Measurements from ENCODE around the gene DMD.
"Not testable (repeated sequence)": the region's sequence is repeated elsewhere in the genome, so short reads cannot be mapped to it uniquely, and the experiment has no call there.

Gene DMD

DNA sequence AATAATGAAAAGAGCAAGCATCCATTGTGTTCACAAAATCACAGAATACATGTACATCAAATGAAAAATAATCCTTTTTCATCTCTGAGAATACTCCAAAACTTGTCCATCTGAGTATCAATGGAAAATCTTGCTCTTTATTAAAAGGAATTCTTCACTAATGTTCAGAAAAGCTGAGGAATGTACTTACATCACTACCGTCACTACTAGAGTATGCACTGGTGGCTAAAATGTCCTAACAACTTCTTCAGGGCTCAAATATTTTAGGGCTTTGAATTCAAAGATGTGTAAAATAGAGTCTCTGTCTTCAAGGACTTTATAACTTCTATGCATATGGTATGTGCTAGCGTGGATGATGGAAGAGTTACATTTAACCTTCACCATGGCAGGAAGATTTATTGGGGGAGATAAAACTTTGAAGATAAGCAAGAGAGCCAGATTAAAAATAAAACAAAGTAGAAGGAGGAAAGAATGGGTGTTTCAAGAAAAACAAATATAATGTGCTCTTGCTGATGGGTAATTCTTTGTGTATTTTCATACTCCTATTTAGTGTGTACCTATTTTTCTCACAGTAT is 55.1 kb downstream of the DMD start:
- no peak for DNase-seq (ENCODE audit: low read depth in 1 of 2, low spot score in 1 of 2)

DNA sequence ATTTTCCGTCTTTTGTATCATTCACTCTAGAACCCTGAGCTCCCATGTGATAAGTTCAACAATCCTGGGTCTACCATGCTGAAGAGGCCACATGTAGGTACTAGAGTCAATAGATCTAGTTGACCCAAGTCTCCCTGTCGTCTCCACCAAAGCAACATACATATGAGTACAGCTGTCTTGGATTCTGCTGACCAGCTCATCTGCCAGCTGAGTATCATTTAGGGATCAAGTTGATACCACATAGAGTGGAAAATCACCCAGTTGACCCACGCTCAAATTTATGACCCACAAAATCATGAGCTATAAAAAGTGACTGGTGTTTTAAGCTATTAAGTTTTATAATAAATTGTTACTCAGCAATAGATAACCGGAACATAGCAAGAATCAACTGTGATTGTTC is 61.8 kb downstream of the DMD start:
- DNase-seq (ENCODE audit: low read depth in 1 of 2, low spot score in 1 of 2): no peak

DNA sequence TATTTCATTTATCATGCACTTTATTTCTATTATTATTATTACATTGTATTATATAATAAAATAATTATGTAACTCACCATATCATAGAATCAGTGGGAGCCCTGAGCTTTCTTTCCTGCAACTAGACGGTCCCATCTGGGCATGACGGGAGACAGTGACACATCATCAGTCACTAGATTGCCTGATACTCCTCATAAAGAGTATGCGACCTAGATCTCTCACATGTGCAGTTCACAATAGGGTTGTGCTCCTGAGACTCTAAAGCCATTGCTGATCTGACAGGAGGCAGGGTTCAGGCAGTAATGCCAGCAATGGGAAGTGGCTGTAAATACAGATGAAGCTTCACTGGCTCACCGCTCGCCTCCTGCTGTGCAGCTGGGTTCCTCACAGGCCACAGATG is 62.3 kb downstream of the DMD start:
- no peak for DNase-seq (ENCODE audit: low read depth in 1 of 2, low spot score in 1 of 2)

DNA sequence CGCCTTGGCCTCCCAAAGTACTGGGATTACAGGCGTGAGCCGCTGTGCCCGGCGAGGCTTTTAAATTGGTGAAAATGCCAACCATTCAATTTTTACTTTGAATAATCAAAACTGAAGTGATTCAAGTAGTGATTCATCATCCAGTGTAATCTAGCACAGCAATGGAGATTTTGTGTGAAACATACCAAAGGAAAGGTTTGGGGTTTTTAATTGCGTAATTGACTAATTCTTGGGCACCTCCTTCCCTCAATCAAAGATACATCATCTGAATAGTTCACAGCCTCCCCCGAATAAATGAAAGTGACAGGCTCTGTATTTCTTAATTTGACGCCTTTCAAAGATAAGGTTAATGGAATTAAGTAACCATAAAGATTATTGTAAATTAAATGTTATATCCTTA is 69.0 kb downstream of the DMD start:
- DNase-seq (ENCODE audit: low read depth in 1 of 2, low spot score in 1 of 2): no peak

DNA sequence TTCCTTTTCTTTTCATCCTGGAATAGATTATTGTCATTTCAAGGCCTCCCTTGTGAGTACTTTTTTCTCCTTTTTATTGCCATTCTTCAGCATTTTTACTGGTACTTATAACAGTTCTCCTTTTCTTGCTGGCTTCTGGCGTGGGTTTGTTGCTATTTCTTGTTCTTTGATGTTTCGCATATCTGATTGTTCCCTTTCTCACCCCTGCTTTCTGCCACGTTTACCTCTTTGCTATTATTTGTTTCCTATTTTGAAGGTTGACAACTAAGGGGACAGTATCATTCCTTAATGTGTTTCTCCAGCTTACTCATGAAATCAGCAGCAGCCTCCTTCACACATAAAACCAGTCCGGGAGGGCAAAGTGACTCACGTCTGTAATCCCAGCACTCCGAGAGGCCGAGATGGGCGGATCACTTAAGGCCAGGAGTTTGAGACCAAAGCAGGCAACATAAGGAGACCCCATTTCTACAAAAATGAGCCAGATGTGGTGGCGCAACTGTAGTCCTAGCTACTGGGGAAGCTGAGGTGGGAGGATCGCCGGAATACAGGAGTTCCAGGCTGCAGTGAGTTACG is 72.6 kb downstream of the DMD start:
- DNase-seq (ENCODE audit: low read depth in 1 of 2, low spot score in 1 of 2): no peak

DNA sequence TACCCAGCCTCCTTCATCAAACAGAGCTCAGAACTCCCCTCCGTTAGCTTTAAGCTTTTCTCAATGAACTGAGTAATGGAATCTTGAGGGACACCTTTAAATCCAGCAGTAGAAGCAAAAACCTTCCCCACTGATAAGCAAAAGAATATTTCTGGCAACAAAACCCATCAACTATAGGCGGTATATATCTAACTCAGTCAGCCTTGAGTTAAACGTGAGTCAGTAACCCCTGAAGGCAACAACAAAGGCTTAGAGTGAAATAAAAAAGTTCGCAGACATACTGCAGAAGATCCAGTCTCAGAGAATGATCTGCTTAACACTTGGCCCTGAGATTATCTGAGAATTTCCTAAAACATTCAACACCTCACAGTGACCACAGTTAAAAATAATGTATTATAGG is 77.2 kb downstream of the DMD start:
- DNase-seq (ENCODE audit: low read depth in 1 of 2, low spot score in 1 of 2): no peak

DNA sequence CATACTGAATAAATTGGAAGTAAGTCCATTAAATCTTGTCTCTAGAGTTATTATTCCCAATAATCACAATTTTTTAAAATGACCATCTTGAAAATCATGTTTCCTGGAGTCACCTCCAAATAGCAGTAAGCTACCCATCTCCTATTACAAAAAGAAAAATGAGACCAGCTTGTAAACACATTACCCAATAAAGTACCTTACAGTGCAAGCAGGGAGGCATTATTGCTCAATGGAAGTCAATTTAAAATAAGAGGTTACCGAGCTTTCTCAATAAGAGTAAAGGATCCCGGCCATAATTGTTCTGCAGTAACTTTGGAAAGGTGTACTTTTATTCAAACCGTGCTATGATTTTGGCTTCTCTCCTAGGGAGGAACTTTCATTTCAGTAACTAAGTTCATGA is 78.0 kb downstream of the DMD start:
- DNase-seq (ENCODE audit: low read depth in 1 of 2, low spot score in 1 of 2): no peak

DNA sequence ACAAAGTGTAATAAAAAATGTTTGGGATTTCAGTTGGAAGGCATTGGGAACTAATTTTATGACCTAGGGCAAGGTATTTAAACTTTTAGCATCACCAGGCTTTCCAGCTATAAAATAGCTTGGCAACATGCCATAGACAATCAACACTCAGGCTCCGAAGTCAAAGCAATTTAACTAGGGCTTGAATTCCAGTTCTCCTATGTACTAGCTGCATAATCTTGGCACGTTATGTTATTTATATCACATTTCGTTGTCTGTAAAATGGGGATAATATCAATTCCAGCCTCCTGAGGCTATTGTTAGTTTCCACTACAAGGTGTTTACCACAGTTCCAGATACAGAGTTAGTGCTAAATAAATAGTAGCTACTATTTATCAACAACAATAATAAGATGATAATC is 78.8 kb downstream of the DMD start:
- no peak for DNase-seq (ENCODE audit: low read depth in 1 of 2, low spot score in 1 of 2)

DNA sequence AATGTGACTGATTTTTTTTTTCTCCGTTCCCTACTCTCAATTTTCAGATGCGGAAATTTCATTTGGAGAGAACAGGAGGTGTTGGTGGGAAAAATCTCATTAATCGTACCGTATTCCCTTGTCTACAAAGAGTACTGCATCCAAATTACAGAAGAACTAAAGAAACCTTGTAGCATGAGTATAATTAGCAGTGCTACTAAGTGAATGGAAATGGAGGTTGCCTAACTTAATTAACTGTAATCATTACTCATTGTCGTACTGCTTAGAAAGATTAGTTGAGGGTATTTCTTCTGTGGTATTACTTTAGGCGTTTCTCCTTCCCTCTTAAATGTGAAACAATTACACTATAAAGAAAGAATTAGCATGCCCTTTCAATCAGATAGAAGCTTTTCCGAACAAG is 81.7 kb downstream of the DMD start:
- DNase-seq (ENCODE audit: low read depth in 1 of 2, low spot score in 1 of 2): no peak

DNA sequence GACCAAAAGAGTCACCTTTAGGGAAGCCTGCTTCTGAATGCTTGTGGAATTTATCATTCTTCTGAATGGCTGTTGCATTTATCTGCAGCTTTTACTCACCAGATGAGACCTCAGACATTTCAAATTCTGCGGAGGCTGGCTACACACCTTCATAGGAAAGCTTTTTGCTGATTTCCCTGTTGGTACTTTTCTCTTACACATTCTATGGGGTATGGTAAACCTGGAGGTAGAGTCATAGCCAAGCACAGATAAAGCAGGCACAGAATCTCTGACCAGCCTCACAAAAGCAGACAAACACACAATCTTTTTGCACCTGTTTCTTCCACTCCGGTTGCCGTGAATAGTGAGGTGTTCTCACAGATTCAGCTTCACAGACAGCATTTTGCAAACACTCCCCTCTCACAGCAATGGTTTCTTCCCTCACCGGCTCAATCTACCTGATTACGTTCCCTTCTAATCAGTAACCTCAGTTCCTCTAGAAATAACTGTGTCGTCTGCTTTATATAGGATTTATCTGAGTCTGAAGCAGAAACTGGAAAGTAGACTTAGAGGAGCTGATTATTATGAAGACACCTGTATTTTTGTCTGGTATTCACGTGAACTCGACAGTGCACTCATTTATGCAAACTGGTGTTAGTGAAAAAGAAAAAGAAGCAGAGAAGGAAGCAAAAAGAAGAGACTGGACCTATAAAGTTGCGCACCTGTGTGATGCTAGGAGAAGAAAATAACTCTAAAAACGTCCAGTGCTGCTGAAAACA is 83.1 kb downstream of the DMD start:
- no peak for DNase-seq (ENCODE audit: low read depth in 1 of 2, low spot score in 1 of 2)

DNA sequence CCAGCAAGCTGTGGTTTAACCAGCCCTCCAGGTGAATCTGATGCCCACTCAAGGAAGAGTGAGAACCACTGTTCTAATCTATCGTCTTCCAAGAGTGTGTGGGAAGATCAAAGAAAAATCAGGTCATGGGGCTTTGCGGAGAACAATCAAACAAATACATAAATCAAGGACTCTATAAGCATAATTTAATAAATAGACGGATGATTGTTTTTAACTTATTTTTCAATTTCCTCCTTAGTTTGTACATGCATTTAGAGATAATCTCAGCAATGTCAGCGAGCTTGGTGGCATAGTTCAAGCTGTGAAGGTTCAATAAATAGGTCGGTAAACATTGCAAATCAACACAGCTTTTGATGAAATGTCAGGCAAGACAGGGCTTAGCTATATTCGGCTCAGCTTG is 84.9 kb downstream of the DMD start:
- no peak for DNase-seq (ENCODE audit: low read depth in 1 of 2, low spot score in 1 of 2)

DNA sequence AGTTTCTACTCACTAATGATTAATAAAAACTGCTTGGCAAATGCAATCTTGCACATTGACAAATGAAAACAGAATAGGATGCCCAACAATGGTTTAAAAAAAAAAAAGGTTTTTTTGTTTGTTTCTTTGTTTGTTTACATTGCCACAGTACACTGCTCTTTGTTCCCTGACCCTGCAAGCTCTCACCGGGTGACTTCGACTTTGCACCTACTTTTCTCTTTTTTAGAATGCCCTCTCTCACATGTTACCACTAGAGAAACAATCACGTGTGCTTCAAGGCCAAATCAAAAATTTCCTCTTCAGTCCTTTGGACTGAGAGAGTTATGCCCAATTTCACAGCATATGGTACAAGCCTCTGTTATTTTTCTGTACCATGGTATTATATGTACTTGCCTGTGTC is 101.5 kb downstream of the DMD start:
- no peak for DNase-seq (ENCODE audit: low read depth in 1 of 2, low spot score in 1 of 2)

DNA sequence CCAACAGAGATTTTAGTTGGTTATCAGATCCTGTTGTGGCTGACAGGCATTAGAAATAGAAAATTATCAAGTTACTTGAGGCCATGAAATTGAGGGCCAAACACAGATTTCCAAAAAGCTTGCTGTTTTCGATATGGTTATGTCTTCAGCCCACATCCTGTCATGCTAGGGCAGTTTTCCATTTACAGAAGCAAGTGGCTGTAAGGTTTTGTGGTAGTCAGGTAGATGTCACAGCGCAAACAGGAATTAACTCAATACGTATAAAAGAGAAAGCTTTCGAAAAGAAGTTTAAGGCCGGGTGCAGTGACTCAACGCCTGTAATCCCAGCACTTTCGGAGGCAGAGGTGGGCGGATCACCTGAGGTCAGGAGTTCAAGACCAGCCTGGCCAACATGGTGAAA is 104.6 kb downstream of the DMD start:
- DNase-seq (ENCODE audit: low read depth in 1 of 2, low spot score in 1 of 2): no peak

DNA sequence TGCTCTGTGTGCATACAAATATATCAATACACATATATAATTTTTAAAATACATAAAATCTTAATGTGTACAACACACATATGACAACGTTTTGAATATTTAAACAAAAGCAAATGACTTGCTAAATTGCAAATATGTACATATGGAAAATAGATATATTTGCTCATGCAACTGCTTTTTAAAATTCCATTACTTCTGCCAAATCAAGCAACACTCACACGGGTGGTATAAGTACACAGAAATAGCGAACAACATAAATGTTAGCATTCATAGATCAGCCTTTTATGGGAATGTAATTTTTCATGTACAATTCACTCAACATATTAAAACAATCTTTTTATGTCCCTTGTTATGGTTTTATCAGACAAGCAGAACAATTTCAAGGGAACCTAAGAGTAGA is 116.3 kb downstream of the DMD start:
- DNase-seq (ENCODE audit: low read depth in 1 of 2, low spot score in 1 of 2): no peak

DNA sequence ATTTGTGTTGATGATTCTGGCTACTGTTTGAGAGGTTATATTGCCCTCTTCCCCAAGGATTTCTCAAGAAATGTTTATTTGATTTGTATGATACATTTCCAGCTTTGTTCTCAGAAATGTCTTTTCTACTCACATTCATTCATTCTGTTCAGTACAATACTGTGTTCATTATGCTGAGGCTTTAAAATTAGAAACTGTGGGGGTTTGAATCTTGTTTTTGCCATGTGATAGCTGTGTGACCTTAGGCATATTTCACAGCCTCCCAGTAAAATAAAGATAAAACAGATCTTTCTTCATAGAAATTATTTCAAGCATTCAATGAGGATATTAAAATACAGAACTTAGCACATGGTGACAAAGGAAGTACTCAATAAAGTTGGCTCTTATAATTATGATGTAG is 123.9 kb downstream of the DMD start:
- DNase-seq (ENCODE audit: low read depth in 1 of 2, low spot score in 1 of 2): no peak

DNA sequence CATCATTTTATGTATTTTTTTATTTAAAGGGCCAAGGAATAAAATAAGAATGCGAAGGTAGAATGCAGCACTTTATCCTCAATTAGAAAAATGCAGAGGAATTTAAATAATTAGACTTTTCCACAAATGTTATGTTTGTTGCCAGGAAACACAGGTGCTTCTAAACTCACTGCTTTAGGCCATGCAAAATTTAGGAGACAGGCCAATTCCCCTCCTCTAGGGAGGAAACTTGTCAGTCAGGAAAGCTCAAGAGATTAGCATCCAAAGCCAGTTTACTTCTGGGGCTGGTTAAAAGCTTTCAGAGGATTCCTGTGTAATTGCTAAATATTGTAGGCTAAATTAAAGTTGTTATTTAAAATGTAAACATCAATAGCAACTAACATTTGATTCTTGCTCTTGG is 124.5 kb downstream of the DMD start:
- DNase-seq (ENCODE audit: low read depth in 1 of 2, low spot score in 1 of 2): no peak

DNA sequence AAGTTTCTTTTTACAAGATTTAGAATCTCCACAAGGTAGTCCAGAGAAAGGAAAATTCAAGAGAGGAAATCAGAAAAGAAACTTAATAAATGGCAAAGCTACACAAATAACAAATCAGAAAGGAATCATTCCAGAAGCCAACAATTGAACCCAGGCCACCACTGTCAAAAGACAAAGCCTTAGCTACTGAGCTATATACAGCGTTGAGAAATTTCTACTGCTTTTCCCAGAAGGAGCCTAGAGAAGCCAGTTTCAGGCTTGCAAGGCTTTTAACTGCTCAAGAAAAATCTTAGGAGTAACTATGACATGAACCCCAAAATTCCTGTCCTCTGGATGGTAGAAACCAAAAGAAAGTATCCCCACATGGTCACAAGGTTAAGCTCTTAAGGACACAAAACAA is 129.0 kb downstream of the DMD start:
- DNase-seq (ENCODE audit: low read depth in 1 of 2, low spot score in 1 of 2): no peak

DNA sequence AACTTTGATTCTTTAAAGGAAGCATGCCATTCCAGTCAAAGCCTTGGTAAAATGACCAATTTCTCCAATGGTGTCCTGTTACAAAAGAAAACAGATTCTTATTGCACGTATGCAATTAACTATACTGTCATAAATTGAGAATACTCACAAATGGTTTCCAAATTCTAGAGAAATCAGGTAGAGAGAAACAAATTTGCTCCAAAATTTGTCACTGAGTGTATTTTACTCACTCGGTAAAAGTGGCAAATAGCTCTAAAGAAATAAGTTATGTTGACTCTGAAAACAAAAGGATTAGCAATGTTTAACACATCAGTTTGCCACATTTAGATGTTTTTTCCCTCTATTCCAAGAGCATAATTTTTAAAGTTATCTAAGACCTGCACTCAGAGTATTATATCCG is 133.1 kb downstream of the DMD start:
- DNase-seq (ENCODE audit: low read depth in 1 of 2, low spot score in 1 of 2): no peak

DNA sequence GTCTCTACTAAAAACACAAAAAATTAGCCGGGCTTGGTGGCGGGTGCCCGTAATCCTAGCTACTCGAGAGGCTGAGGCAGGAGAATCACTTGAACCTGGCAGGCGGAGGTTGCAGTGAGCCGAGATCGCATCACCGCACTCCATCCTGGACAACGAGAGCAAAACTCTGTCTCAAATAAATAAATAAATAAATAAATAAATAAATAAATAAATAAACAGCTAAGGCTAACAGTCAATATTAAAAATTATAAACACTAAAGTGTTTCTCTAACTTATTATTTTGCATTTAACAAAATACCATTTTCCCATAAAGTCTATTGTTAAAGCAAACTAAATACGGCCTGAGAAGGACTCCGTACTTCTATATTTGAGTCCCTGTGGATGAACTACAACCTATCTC is 137.7 kb downstream of the DMD start:
- not testable (repeated sequence) for DNase-seq (ENCODE audit: low read depth in 1 of 2, low spot score in 1 of 2)

DNA sequence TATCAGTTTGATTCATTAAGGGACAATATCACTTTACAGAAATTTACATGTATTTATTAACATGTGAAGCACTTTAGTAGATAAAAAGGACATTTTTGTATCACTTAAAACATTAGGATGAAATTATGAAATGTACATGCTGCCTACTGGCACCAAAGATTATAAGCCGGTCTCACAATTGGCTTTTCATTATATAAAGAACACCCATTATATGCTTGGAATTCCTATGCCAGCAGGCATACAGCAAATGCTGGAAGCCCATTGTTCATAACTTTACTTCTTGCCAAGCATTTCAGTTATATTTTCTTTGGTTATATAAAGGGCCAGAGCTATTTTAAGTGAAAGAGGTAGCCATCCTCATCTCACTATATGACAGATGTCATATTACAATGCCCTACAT is 145.9 kb downstream of the DMD start:
- DNase-seq (ENCODE audit: low read depth in 1 of 2, low spot score in 1 of 2): no peak

DNA sequence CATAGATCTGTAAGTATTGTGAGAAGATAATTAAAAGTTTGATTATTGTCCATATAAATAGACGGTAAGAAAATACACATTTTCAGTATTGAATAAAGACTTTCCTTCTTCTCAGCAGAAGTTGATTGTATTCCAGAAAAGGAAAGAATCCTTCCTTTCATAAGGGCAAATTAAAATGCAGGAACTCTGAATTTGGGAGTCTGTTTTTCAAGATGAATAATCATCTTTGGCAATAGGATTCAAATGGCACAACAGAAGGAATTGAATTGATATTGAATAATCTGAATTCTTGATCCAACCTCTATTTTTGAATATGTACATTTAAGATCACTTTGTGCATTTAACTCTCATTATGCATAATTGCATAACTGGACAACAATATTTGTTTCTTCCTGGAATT is 149.3 kb downstream of the DMD start:
- DNase-seq (ENCODE audit: low read depth in 1 of 2, low spot score in 1 of 2): no peak

DNA sequence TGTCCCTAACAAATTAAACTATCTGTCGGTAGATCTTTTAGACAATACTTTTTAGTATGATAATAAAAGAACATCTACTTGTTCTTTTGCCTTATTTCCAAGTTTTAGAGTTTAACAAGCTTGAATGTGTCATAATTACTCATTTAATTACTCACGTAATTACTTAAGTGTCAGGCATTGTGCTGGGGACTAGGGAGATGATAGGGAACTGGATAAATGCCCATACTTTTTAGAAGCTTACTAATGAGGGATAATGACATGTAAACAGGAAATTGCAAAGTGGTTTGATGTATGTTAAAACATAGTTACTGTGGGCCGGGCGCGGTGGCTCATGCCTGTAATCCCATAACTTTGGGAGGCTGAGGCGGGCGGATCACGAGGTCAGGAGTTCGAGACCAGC is 158.3 kb downstream of the DMD start:
- DNase-seq (ENCODE audit: low read depth in 1 of 2, low spot score in 1 of 2): no peak

DNA sequence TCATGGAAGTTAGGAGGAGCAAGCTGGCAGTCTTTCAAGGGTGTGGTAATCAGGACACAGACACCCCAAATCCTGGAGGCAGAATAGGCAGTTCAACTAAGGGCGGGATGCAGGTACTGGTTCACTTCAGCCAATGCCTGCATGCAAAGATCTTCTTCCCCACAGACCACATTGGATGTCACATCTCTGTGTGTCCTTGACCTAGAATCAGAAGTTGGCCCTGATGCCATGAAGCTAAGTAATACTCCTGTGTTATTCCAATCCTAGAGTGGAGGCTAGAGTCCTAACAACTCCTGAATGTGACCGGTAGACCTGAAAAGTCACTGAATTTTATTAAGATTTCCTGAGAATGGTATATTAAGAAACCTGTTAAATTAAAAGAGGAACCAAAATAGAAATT is 165.5 kb downstream of the DMD start:
- DNase-seq (ENCODE audit: low read depth in 1 of 2, low spot score in 1 of 2): no peak
